Keratinocyte (primary cell): ENCODE results near the gene ARHGEF25. TPM values are rescaled to one million over a fixed set of nuclear protein-coding genes. Genes with fewer than 3 reads are reported as not detected.

Experiments
- DNase-seq: peaks from one replicate; pipeline ENCODE4 v3.0.0-alpha.2; 2011; ENCODE audit warnings: low read depth, missing footprints, low spot score
- FAIRE-seq: peaks from 2 replicates; lab custom pipeline; 2011; peaks lifted over from hg19 to GRCh38; lab: Jason Lieb, UNC
- H2AFZ ChIP-seq: 2 replicates; pipeline ENCODE4 v1.6.0; 2012; ENCODE audit warnings: low read length, control low read depth, inconsistent platforms; ENCODE audit not compliant: control insufficient read depth
- H3K27ac ChIP-seq: 2 replicates; pipeline ENCODE4 v1.5.1; 2011; ENCODE audit warnings: low read length; ENCODE audit not compliant: control insufficient read depth, insufficient read depth
- H3K27me3 ChIP-seq: 3 replicates; pipeline ENCODE4 v1.6.0; 2011; ENCODE audit warnings: low read length; ENCODE audit not compliant: control insufficient read depth, insufficient read depth; ENCODE audit errors: extremely low read depth
- H3K36me3 ChIP-seq, 2 experiments: 2 replicates in 1 of 2; 3 replicates in 1 of 2; pipeline ENCODE4 v1.5.1; 2011; ENCODE audit warnings: low read length in 2 of 2, mild to moderate bottlenecking in 1 of 2; ENCODE audit not compliant: control insufficient read depth in 2 of 2, insufficient read depth in 2 of 2; ENCODE audit errors: extremely low read depth in 1 of 2
- H3K4me1 ChIP-seq: 3 replicates; pipeline ENCODE4 v1.5.1; 2011; ENCODE audit warnings: low read length; ENCODE audit not compliant: control insufficient read depth, insufficient read depth; ENCODE audit errors: extremely low read depth
- H3K4me2 ChIP-seq: 3 replicates; pipeline ENCODE4 v1.6.0; 2011; ENCODE audit warnings: low read depth, low read length; ENCODE audit not compliant: control insufficient read depth, insufficient read depth; ENCODE audit errors: extremely low read depth
- H3K4me3 ChIP-seq, 3 experiments: fragments of 200-600 bp in 1 of 3; sonication (generic) in 1 of 3; 2 replicates in 2 of 3; 3 replicates in 1 of 3; pipeline ENCODE4 v1.5.1; 2011 to 2016; ENCODE audit warnings: low read length in 3 of 3, mild to moderate bottlenecking in 3 of 3, control low read depth in 2 of 3, inconsistent platforms in 1 of 3, low read depth in 1 of 3, mixed read lengths in 1 of 3, mixed run types in 1 of 3, moderate library complexity in 1 of 3; ENCODE audit not compliant: control insufficient read depth in 2 of 3, insufficient read depth in 2 of 3; ENCODE audit errors: extremely low read depth in 1 of 3
- H3K79me2 ChIP-seq: 2 replicates; pipeline ENCODE4 v1.6.0; 2012; ENCODE audit warnings: low read length; ENCODE audit not compliant: control insufficient read depth, insufficient read depth
- H3K9ac ChIP-seq: 3 replicates; pipeline ENCODE4 v1.6.0; 2011; ENCODE audit warnings: low read length; ENCODE audit not compliant: control insufficient read depth, insufficient read depth; ENCODE audit errors: extremely low read depth
- H3K9me1 ChIP-seq: 3 replicates; pipeline ENCODE4 v1.6.0; 2011; ENCODE audit warnings: low read length; ENCODE audit not compliant: control insufficient read depth, insufficient read depth; ENCODE audit errors: extremely low read depth
- H3K9me3 ChIP-seq: 2 replicates; pipeline ENCODE4 v1.5.1; 2012; ENCODE audit warnings: low read depth, low read length; ENCODE audit not compliant: control insufficient read depth
- H4K20me1 ChIP-seq: 3 replicates; pipeline ENCODE4 v1.6.0; 2011; ENCODE audit warnings: low read length; ENCODE audit not compliant: control insufficient read depth, insufficient read depth; ENCODE audit errors: extremely low read depth
- EZH2 ChIP-seq: IDR thresholded peaks from one replicate; pipeline ENCODE4 v1.6.1; 2012; ENCODE audit warnings: inconsistent platforms, mild to moderate bottlenecking, low read length, moderate library complexity
- dilution Hi-C: fragments of 300-500 bp; cut with MboI; formaldehyde crosslinking; loops from one replicate; pipeline ENCODE4 v1.7.0; 2020; ENCODE audit warnings: low sequenced_read_pairs; ENCODE audit not compliant: extremely low pct_ligation_motif_present
- polyA plus RNA-seq, 5 experiments: library from polyadenylated mRNA; depleted of rRNA in 3 of 5; stranded (reverse) in 3 of 5; stranded (forward) in 1 of 5; unstranded in 1 of 5; fragments of >200 nt; gene quantifications; 1 replicate in 1 of 5; 2 replicates in 3 of 5; 3 replicates in 1 of 5; pipeline versions ENCODE4 v1.2.1 to v1.2.3, GENCODE V29; 2011 to 2012; ENCODE audit warnings: missing spikeins in 2 of 5, low read depth in 1 of 5, low replicate concordance in 1 of 5
- TF ChIP-seq, protein P1 (sequence below), 3 experiments: IDR thresholded peaks in 1 of 3; conservative IDR thresholded peaks in 1 of 3; optimal IDR thresholded peaks in 1 of 3; 2 replicates in 2 of 3; 3 replicates in 1 of 3; pipeline versions ENCODE3 to v1.5.1; 2011; ENCODE audit warnings: low read length in 3 of 3, mild to moderate bottlenecking in 3 of 3, moderate library complexity in 2 of 3, control low read depth in 1 of 3, inconsistent platforms in 1 of 3; ENCODE audit not compliant: insufficient read depth in 2 of 3; ENCODE audit errors: extremely low read depth in 1 of 3

The ARHGEF25 gene
- polyA plus RNA-seq, 1 donor (not counting 4 experiments of a cell fraction or from before 2014, with no cell fraction given), result 0.12 TPM

DNA sequence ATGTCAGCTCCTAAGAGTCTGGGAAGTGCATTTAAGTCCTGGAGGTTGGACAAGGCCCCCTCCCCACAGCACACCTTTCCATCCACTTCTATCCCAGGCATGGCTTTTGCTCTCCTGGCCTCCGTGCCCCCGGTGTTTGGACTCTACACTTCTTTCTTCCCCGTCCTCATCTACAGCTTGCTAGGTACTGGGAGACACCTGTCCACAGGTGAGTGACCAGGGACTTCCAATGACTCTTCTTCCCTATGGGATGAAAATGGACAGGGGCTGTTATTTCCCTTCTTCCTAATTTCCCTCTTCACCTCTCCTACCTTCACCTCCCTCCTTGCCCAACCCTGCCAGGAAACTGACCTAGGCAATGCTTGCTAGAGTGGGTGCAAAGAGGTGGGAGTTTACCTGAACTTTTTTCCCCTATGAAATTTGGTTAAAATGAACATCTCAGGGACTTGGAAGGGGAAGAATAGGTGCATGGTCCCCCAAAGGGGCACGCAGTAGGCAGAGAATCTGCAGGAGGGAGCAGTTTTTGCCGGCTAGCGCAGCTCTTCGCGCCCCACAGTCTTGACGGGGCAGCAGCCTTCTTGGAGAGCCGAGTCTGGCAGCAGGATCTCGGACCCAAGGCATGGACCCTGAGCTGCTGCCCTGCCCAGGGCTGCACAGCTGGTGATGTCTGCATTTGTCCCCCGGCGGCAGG lies 9.2 kb downstream of the ARHGEF25 start:
- H3K9me1 ChIP-seq, result no peaks in the 10 kb centered on the region
- H3K36me3 ChIP-seq, result no peaks in the 10 kb centered on the region
- TF ChIP-seq EZH2, result no peak
- TF ChIP-seq, protein P1, sequence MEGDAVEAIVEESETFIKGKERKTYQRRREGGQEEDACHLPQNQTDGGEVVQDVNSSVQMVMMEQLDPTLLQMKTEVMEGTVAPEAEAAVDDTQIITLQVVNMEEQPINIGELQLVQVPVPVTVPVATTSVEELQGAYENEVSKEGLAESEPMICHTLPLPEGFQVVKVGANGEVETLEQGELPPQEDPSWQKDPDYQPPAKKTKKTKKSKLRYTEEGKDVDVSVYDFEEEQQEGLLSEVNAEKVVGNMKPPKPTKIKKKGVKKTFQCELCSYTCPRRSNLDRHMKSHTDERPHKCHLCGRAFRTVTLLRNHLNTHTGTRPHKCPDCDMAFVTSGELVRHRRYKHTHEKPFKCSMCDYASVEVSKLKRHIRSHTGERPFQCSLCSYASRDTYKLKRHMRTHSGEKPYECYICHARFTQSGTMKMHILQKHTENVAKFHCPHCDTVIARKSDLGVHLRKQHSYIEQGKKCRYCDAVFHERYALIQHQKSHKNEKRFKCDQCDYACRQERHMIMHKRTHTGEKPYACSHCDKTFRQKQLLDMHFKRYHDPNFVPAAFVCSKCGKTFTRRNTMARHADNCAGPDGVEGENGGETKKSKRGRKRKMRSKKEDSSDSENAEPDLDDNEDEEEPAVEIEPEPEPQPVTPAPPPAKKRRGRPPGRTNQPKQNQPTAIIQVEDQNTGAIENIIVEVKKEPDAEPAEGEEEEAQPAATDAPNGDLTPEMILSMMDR (optimal IDR thresholded peaks at IDR 0.05 in 1 of 3, IDR thresholded peaks at IDR 0.05 in 1 of 3, conservative IDR thresholded peaks at IDR 0.05 in 1 of 3; ENCODE audit: extremely low read depth in 1 of 3, insufficient read depth in 2 of 3, low read length in 3 of 3), result no peak
- H3K27ac ChIP-seq, result no peak overlapping the region
- H3K27me3 ChIP-seq, result peaks cover 81% of the 10 kb centered on the region
- H3K79me2 ChIP-seq, result no peaks in the 10 kb centered on the region
- no peak overlapping the region for H3K4me3 ChIP-seq
- H3K9ac ChIP-seq, result no peak overlapping the region
- dilution Hi-C loops, result no loop called here
- FAIRE-seq (no peak), DNase-seq (no peak)
- no peak overlapping the region for H2AFZ ChIP-seq
- peak overlapping the region; percentile 75 for H3K4me2 ChIP-seq
- peaks cover 3% of the 10 kb centered on the region for H4K20me1 ChIP-seq
- peaks cover 17% of the 10 kb centered on the region for H3K4me1 ChIP-seq
- H3K9me3 ChIP-seq, result no peaks in the 10 kb centered on the region

DNA sequence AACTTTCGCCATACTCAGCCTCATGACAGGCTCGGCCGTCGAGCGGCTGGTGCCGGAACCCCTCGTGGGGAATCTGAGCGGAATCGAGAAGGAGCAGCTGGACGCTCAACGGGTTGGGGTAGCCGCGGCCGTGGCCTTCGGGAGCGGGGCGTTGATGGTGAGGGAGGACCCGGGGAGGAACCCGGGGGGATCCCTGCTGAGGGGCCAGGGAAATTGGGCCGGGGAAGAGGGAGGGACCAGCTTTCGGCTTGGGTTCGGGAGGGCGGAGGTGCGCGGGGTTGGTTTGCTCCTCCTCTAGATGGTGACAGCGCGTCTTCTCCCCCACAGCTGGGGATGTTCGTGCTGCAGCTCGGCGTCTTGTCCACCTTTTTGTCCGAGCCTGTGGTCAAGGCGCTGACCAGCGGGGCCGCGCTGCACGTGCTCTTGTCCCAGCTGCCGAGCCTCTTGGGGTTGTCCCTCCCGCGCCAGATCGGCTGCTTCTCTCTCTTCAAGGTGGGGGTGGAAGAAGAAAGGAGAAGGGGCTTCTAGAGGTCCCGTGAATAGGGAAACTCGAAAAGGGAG lies 9.8 kb downstream of the ARHGEF25 start:
- DNase-seq (no peak), FAIRE-seq (no peak)
- Histone ChIP-seq H3K4me3 (peak overlapping the region in 1 of 3 experiments; percentile 39), H3K9ac (no peak overlapping the region), H3K9me1 (no peaks in the 10 kb centered on the region), H3K79me2 (no peaks in the 10 kb centered on the region), H3K27ac (no peak overlapping the region), H3K9me3 (no peaks in the 10 kb centered on the region), H3K4me2 (peak overlapping the region; percentile 75), H3K36me3 (no peaks in the 10 kb centered on the region), H3K4me1 (peaks cover 17% of the 10 kb centered on the region), H4K20me1 (peaks cover 3% of the 10 kb centered on the region), H3K27me3 (peaks cover 86% of the 10 kb centered on the region), H2AFZ (no peak overlapping the region)
- dilution Hi-C loops, result no loop called here
- TF ChIP-seq EZH2, result peak; percentile 98
- TF ChIP-seq, protein P1 (optimal IDR thresholded peaks at IDR 0.05 in 1 of 3, IDR thresholded peaks at IDR 0.05 in 1 of 3, conservative IDR thresholded peaks at IDR 0.05 in 1 of 3; ENCODE audit: extremely low read depth in 1 of 3, insufficient read depth in 2 of 3, low read length in 3 of 3), result no peak
